Urinary bladder (tissue), 4 donors: Measurements from ENCODE around the gene RPS13. TPM values are rescaled to one million over a fixed set of nuclear protein-coding genes. Genes with fewer than 3 reads are reported as not detected.
"Not testable (repeated sequence)": the region's sequence is repeated elsewhere in the genome, so short reads cannot be mapped to it uniquely, and the experiment has no call there.

ENCODE experiments used
- DNase-seq: peaks from one replicate; pipeline ENCODE4 v3.0.0-alpha.2; 2015; ENCODE audit errors: extremely low spot score
- H3K27ac ChIP-seq: one replicate; pipeline ENCODE4 v1.5.1; 2013; ENCODE audit warnings: low read depth, mild to moderate bottlenecking, moderate library complexity
- H3K36me3 ChIP-seq: one replicate; pipeline ENCODE4 v1.6.1; 2013; ENCODE audit warnings: mild to moderate bottlenecking, moderate library complexity; ENCODE audit not compliant: insufficient read depth
- H3K4me1 ChIP-seq: one replicate; pipeline ENCODE4 v1.6.1; 2013; ENCODE audit warnings: mild to moderate bottlenecking, moderate library complexity; ENCODE audit not compliant: insufficient read depth
- H3K4me3 ChIP-seq: one replicate; pipeline ENCODE4 v1.5.1; 2013; ENCODE audit warnings: low read depth, low read length
- WGBS: extraction: QIAGEN DNeasy Blood & Tissue Kit; methylation state at CpG from one replicate; pipeline ENCODE4 v1.1.7; 2013; 5-methylcytosine and 5-hydroxymethylcytosine counted together
- polyA plus RNA-seq: library from polyadenylated mRNA; stranded (reverse); fragments of 200-250 nt; gene quantifications from one replicate; pipeline ENCODE4 v1.2.3, GENCODE V29; 2013
- total RNA-seq: library from RNA; depleted of rRNA; stranded (reverse); fragments of >200 nt; gene quantifications from one replicate; pipeline ENCODE4 v1.2.3, GENCODE V29; 2014
- donor health status: healthy with polysubstance abuse.
- donor health status: healthy.

The RPS13 gene
- total and polyA plus RNA-seq, 2 donors: 1,045 to 2,008 TPM

DNA sequence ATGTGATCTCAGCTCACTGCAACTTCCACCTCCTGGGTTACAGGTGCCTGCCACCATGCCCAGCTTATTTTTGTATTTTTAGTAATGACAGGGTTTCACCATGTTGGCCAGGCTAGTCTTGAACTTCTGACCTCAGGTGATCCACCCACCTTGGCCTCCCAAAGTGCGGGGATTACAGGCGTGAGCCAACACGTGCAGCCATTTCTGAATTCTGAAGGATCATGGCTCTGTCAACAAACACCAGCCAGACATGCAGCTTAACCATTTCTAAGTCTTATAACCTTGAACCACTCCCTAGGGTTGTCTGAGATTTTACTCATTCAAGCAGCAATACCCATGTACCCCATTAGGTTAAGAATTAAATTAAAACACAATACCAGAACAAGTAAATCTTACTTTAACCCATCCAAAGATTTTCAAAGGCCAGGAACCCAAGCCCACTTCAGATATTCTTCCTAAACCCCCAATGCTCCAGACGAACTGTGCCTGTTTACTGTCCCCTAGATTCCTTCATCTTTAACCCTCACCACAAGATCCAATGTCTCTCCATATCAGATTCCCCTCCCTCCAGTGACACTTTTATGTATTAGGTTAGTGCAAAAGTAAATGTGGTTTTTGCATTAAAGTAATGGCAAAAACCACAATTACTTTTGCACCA, 4.0 kb downstream of the RPS13 start:
- no peak for DNase-seq
- Histone ChIP-seq H3K4me3 (no peak overlapping the region), H3K4me1 (peaks cover 1% of the 10 kb centered on the region), H3K36me3 (peaks cover 6% of the 10 kb centered on the region), H3K27ac (no peak overlapping the region)
- 44% methylated on average over 4 of the region's 4 CpGs for WGBS

- no peak overlapping the region for H3K4me3 ChIP-seq
- no peaks in the 10 kb centered on the region for H3K36me3 ChIP-seq
- WGBS: 96% methylated on average over 6 of the region's 6 CpGs
- H3K4me1 ChIP-seq: no peaks in the 10 kb centered on the region
- no peak overlapping the region for H3K27ac ChIP-seq
- DNase-seq: no peak
Observed at GRCh38 chr11:17067417-17067816, 10.1 kb downstream of the RPS13 start.

DNA sequence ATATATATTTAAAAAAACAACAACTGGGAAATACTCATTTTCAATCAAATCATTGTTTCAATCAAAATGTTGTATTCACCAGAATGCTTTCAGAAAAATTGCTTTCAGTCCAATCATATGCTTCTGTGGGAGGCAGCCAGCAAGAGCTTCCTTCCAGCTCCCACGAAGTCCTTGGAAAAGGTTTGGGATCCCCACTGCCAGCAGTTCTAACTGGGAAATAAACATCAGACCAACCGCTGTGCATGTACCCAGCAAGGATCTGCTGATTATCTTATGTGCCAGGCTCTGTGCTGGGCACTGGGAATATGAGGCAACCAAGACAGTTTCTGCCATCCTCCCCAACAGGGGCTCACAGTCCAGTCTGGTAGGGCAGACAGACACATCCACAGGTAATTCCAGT, 10.8 kb downstream of the RPS13 start:
- H3K27ac ChIP-seq: no peak overlapping the region
- WGBS: 61% methylated on average over 2 of the region's 2 CpGs
- H3K4me1 ChIP-seq: no peaks in the 10 kb centered on the region
- H3K4me3 ChIP-seq: no peak overlapping the region
- H3K36me3 ChIP-seq: no peaks in the 10 kb centered on the region
- no peak for DNase-seq

DNA sequence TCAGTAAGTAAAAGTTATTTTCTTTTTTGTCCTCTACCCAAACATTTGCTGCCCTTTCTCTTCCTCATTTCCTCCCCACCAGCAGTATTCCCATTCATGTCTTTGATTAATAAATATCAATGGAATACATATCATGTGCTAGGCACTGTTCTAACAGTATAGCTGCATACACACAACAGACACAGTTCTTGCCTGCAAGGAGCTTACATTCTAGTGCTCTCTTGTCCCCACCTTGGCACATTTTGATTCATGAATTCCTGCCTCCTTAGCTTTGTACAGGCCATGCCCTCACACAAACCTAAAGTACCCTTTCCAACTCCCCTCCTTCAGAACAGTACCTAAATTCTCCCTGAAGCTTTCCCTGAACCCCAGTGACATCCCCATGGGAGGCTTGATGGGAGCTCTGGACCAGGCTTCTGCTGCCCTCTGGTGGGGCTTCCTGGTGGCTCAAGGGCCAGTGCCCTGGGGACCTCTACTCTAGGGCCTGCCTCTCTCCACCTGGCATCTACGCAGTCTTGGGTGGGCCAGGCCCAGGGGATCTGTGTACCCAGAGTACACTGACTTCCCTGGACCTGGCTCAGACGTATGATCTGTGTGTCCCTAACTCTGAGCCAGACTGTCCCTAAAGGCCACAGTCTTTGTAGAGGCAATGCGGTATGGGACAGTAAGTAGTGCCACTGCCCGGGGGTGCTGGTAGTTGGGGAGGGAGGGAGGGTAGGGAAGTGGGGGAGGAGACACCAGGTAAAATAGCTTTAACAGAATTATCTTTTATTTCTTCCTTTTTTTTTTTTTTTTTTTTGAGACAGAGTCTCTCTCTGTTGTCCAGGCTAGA, 14.1 kb downstream of the RPS13 start:
- Histone ChIP-seq H3K36me3 (no peaks in the 10 kb centered on the region), H3K4me1 (no peaks in the 10 kb centered on the region), H3K27ac (no peak overlapping the region), H3K4me3 (no peak overlapping the region)
- WGBS: 82% methylated on average over 4 of the region's 4 CpGs
- DNase-seq: no peak

- not testable (repeated sequence) for H3K27ac ChIP-seq, H3K4me3 ChIP-seq, H3K4me1 ChIP-seq, DNase-seq, H3K36me3 ChIP-seq
- WGBS: 98% methylated on average over 24 of the region's 27 CpGs
Observed at GRCh38 chr11:17051146-17051545, 26.3 kb downstream of the RPS13 start.

GRCh38 chr11:17048491-17048890, 29.0 kb downstream of the RPS13 start:
- not testable (repeated sequence) for H3K36me3 ChIP-seq, H3K4me3 ChIP-seq, DNase-seq, H3K27ac ChIP-seq, H3K4me1 ChIP-seq
- 81% methylated on average over 4 of the region's 4 CpGs for WGBS

- H3K4me3 ChIP-seq: no peak overlapping the region
- H3K4me1 ChIP-seq: no peaks in the 10 kb centered on the region
- 79% methylated on average over 5 of the region's 5 CpGs for whole genome bisulfite sequencing
- H3K36me3 ChIP-seq: no peaks in the 10 kb centered on the region
- DNase-seq: no peak
- no peak overlapping the region for H3K27ac ChIP-seq
Observed at GRCh38 chr11:17046690-17047089, 30.8 kb downstream of the RPS13 start.

GRCh38 chr11:17036666-17037658, 40.5 kb downstream of the RPS13 start:
- Histone ChIP-seq H3K4me1 (no peaks in the 10 kb centered on the region), H3K27ac (no peak overlapping the region), H3K36me3 (peaks cover 2% of the 10 kb centered on the region), H3K4me3 (no peak overlapping the region)
- no peak for DNase-seq
- 81% methylated on average over 6 of the region's 6 CpGs for WGBS

- 94% methylated on average over 10 of the region's 10 CpGs for WGBS
- not testable (repeated sequence) for DNase-seq, H3K27ac ChIP-seq, H3K4me3 ChIP-seq, H3K4me1 ChIP-seq, H3K36me3 ChIP-seq
Observed at GRCh38 chr11:17034027-17034426, 43.4 kb downstream of the RPS13 start.

GRCh38 chr11:17026487-17027082, 50.9 kb downstream of the RPS13 start:
- 87% methylated on average over 3 of the region's 3 CpGs for WGBS
- Histone ChIP-seq H3K4me1 (no peaks in the 10 kb centered on the region), H3K4me3 (no peak overlapping the region), H3K36me3 (no peaks in the 10 kb centered on the region), H3K27ac (no peak overlapping the region)
- no peak for DNase-seq

- H3K27ac ChIP-seq: no peak overlapping the region
- 90% methylated on average over 2 of the region's 2 CpGs for WGBS
Observed at GRCh38 chr11:17024924-17025323, 52.5 kb downstream of the RPS13 start.

More at GRCh38 chr11:17024924-17025323, 52.5 kb downstream of the RPS13 start:
- no peak overlapping the region for H3K4me3 ChIP-seq
- no peak for DNase-seq
- H3K4me1 ChIP-seq: no peaks in the 10 kb centered on the region
- H3K36me3 ChIP-seq: no peaks in the 10 kb centered on the region
